Measurements from ENCODE around the gene ERCC8. TPM values are rescaled to one million over a fixed set of nuclear protein-coding genes. Genes with fewer than 3 reads are reported as not detected.
"Not testable (repeated sequence)": the region's sequence is repeated elsewhere in the genome, so short reads cannot be mapped to it uniquely, and the experiment has no call there.

The ERCC8 gene
- total RNA-seq = 10.7 and 10.8 TPM in 2 replicates

GRCh38 chr5:60944904-60945812 lies at the start of gene ERCC8, which contains the start of gene NDUFAF2:
Gene ERCC8, minus strand, starts transcription at chr5:60945070. Its CDS starts 62 bp downstream, at chr5:60945008.
Gene NDUFAF2, plus strand, starts transcription at chr5:60945205. Its CDS starts 51 bp downstream, at chr5:60945256.
- no peak within 1 kb of the TSS for H3K4me3 Mint-ChIP-seq
- no peak within 1 kb of the TSS for H3K27ac Mint-ChIP-seq
- H3K9me3 Mint-ChIP-seq = no peaks in the 10 kb centered on the region
- DNase-seq = peak; percentile 96
- peaks cover 2% of the 10 kb centered on the region for H3K36me3 Mint-ChIP-seq (ENCODE audit: low read depth)
- intact Hi-C loops (cut with micrococcal nuclease) = loop anchor here (1.0 to 10.0 kb wide), 6 partner anchors 103 to 1467 kb away; partner anchors contain the start of genes ELOVL7, IPO11, SMIM15 and ZSWIM6
- H3K4me1 Mint-ChIP-seq = peaks cover 16% of the 10 kb centered on the region
- no peaks in the 10 kb centered on the region for H3K27me3 Mint-ChIP-seq

GRCh38 chr5:60993875-60994571 lies 49.2 kb upstream of the ERCC8 start:
- DNase-seq = no peak
- Mint-ChIP-seq H3K4me3 (no peak overlapping the region), H3K4me1 (no peaks in the 10 kb centered on the region), H3K27ac (no peak overlapping the region), H3K36me3 (ENCODE audit: low read depth) (peaks cover 6% of the 10 kb centered on the region), H3K27me3 (no peaks in the 10 kb centered on the region), H3K9me3 (peaks cover 22% of the 10 kb centered on the region)
- intact Hi-C loops (cut with micrococcal nuclease) = no loop called here

GRCh38 chr5:60993425-60993824 lies 48.6 kb upstream of the ERCC8 start:
- no peak for DNase-seq
- Mint-ChIP-seq H3K4me3 (no peak overlapping the region), H3K27ac (no peak overlapping the region), H3K27me3 (no peaks in the 10 kb centered on the region), H3K9me3 (peaks cover 22% of the 10 kb centered on the region), H3K4me1 (no peaks in the 10 kb centered on the region), H3K36me3 (ENCODE audit: low read depth) (peaks cover 6% of the 10 kb centered on the region)
- intact Hi-C loops (cut with micrococcal nuclease) = no loop called here

- Mint-ChIP-seq H3K27me3 (no peaks in the 10 kb centered on the region), H3K36me3 (ENCODE audit: low read depth) (peaks cover 6% of the 10 kb centered on the region), H3K4me1 (no peaks in the 10 kb centered on the region), H3K4me3 (no peak overlapping the region), H3K9me3 (peaks cover 22% of the 10 kb centered on the region), H3K27ac (no peak overlapping the region)
- DNase-seq = no peak
- intact Hi-C loops (cut with micrococcal nuclease) = no loop called here
Observed at GRCh38 chr5:60992871-60993270, 48.0 kb upstream of the ERCC8 start.

GRCh38 chr5:60989790-60990189 lies 44.9 kb upstream of the ERCC8 start:
- no peak for DNase-seq
- no peaks in the 10 kb centered on the region for H3K27me3 Mint-ChIP-seq
- H3K4me1 Mint-ChIP-seq = no peaks in the 10 kb centered on the region
- intact Hi-C loops (cut with micrococcal nuclease) = no loop called here
- H3K36me3 Mint-ChIP-seq (ENCODE audit: low read depth) = peaks cover 4% of the 10 kb centered on the region
- no peak overlapping the region for H3K27ac Mint-ChIP-seq
- H3K4me3 Mint-ChIP-seq = no peak overlapping the region
- peaks cover 36% of the 10 kb centered on the region for H3K9me3 Mint-ChIP-seq

- H3K27ac Mint-ChIP-seq; H3K4me3 Mint-ChIP-seq; intact Hi-C loops (cut with micrococcal nuclease); H3K27me3 Mint-ChIP-seq; H3K36me3 Mint-ChIP-seq (ENCODE audit: low read depth); DNase-seq; H3K4me1 Mint-ChIP-seq: not testable (repeated sequence)
- H3K9me3 Mint-ChIP-seq = peaks cover 33% of the 10 kb centered on the region
Observed at GRCh38 chr5:60982127-60982526, 37.3 kb upstream of the ERCC8 start.

GRCh38 chr5:60980511-60980910 lies 35.6 kb upstream of the ERCC8 start:
- H3K9me3 Mint-ChIP-seq = peaks cover 23% of the 10 kb centered on the region
- H3K36me3 Mint-ChIP-seq (ENCODE audit: low read depth) = peaks cover 2% of the 10 kb centered on the region
- DNase-seq = no peak
- intact Hi-C loops (cut with micrococcal nuclease) = no loop called here
- H3K27me3 Mint-ChIP-seq = no peaks in the 10 kb centered on the region
- peaks cover 1% of the 10 kb centered on the region for H3K4me1 Mint-ChIP-seq
- no peak overlapping the region for H3K27ac Mint-ChIP-seq
- H3K4me3 Mint-ChIP-seq = no peak overlapping the region

- intact Hi-C loops (cut with micrococcal nuclease) = no loop called here
- H3K9me3 Mint-ChIP-seq = peaks cover 16% of the 10 kb centered on the region
- no peak for DNase-seq
- no peak overlapping the region for H3K27ac Mint-ChIP-seq
- peaks cover 2% of the 10 kb centered on the region for H3K36me3 Mint-ChIP-seq (ENCODE audit: low read depth)
- peaks cover 1% of the 10 kb centered on the region for H3K4me1 Mint-ChIP-seq
- no peaks in the 10 kb centered on the region for H3K27me3 Mint-ChIP-seq
- H3K4me3 Mint-ChIP-seq = no peak overlapping the region
Observed at GRCh38 chr5:60978968-60979367, 34.1 kb upstream of the ERCC8 start.

GRCh38 chr5:60977956-60978737 lies 33.3 kb upstream of the ERCC8 start:
- Mint-ChIP-seq H3K36me3 (ENCODE audit: low read depth) (peaks cover 2% of the 10 kb centered on the region), H3K9me3 (peaks cover 16% of the 10 kb centered on the region), H3K27me3 (no peaks in the 10 kb centered on the region), H3K27ac (no peak overlapping the region), H3K4me1 (peaks cover 1% of the 10 kb centered on the region), H3K4me3 (no peak overlapping the region)
- no peak for DNase-seq
- intact Hi-C loops (cut with micrococcal nuclease) = no loop called here

- H3K27me3 Mint-ChIP-seq = no peaks in the 10 kb centered on the region
- peak overlapping the region; percentile 52 for H3K27ac Mint-ChIP-seq
- H3K4me1 Mint-ChIP-seq = peaks cover 4% of the 10 kb centered on the region
- H3K4me3 Mint-ChIP-seq = no peak overlapping the region
- intact Hi-C loops (cut with micrococcal nuclease) = no loop called here
- H3K36me3 Mint-ChIP-seq (ENCODE audit: low read depth) = peaks cover 4% of the 10 kb centered on the region
- peak; percentile 57 for DNase-seq
- peaks cover 2% of the 10 kb centered on the region for H3K9me3 Mint-ChIP-seq
Observed at GRCh38 chr5:60972231-60972630, 27.4 kb upstream of the ERCC8 start.

- intact Hi-C loops (cut with micrococcal nuclease) = no loop called here
- no peaks in the 10 kb centered on the region for H3K9me3 Mint-ChIP-seq
- no peak for DNase-seq
Observed at GRCh38 chr5:60961685-60962084, 16.8 kb upstream of the ERCC8 start.

GRCh38 chr5:60960591-60960990 lies 15.7 kb upstream of the ERCC8 start:
- Mint-ChIP-seq H3K9me3 (peaks cover under 1% of the 10 kb centered on the region), H3K27me3 (peaks cover 1% of the 10 kb centered on the region), H3K4me1 (no peaks in the 10 kb centered on the region), H3K36me3 (ENCODE audit: low read depth) (no peaks in the 10 kb centered on the region), H3K27ac (no peak overlapping the region), H3K4me3 (no peak overlapping the region)
- intact Hi-C loops (cut with micrococcal nuclease) = no loop called here
- peak; percentile 60 for DNase-seq

More at GRCh38 chr5:60961685-60962084, 16.8 kb upstream of the ERCC8 start:
- Mint-ChIP-seq H3K27me3 (peaks cover 1% of the 10 kb centered on the region), H3K27ac (no peak overlapping the region), H3K4me3 (no peak overlapping the region), H3K4me1 (no peaks in the 10 kb centered on the region), H3K36me3 (ENCODE audit: low read depth) (no peaks in the 10 kb centered on the region)

GRCh38 chr5:60959156-60959555 lies 14.3 kb upstream of the ERCC8 start:
- H3K27me3 Mint-ChIP-seq = peaks cover 1% of the 10 kb centered on the region
- intact Hi-C loops (cut with micrococcal nuclease) = loop anchor here (1.0 kb wide), 1 partner anchor 699 kb away; no protein-coding TSS in a partner anchor
- DNase-seq = no peak
- peaks cover 5% of the 10 kb centered on the region for H3K9me3 Mint-ChIP-seq
- no peaks in the 10 kb centered on the region for H3K36me3 Mint-ChIP-seq (ENCODE audit: low read depth)
- no peak overlapping the region for H3K4me3 Mint-ChIP-seq
- H3K4me1 Mint-ChIP-seq = no peaks in the 10 kb centered on the region
- no peak overlapping the region for H3K27ac Mint-ChIP-seq
